ENCODE measurements around the gene CEP131.

Gene CEP131

GRCh38 chr17:81183316-81183715 is 39.4 kb downstream of the CEP131 start:
- H3K4me3 ChIP-seq (replicated peaks; ENCODE audit: low read depth, low read length): no peak overlapping the region
- DNase-seq (ENCODE audit: extremely low read depth, insufficient read length): no peak
- no peaks in the 10 kb centered on the region for H3K36me3 ChIP-seq (ENCODE audit: control insufficient read depth, insufficient read depth, low read length)
- TF ChIP-seq CTCF (IDR thresholded peaks at IDR 0.05; ENCODE audit: insufficient read depth, low read length, poor library complexity, severe bottlenecking): no peak
- H3K27me3 ChIP-seq (replicated peaks; ENCODE audit: control insufficient read depth, insufficient read depth, low read length): no peaks in the 10 kb centered on the region; the same call in 1 of the 2 replicates

- Histone ChIP-seq H3K27me3 (replicated peaks; ENCODE audit: control insufficient read depth, insufficient read depth, low read length) (no peaks in the 10 kb centered on the region; the same call in 1 of the 2 replicates), H3K4me3 (replicated peaks; ENCODE audit: low read depth, low read length) (no peak overlapping the region), H3K36me3 (ENCODE audit: control insufficient read depth, insufficient read depth, low read length) (no peaks in the 10 kb centered on the region)
- DNase-seq (ENCODE audit: extremely low read depth, insufficient read length): no peak
- no peak for TF ChIP-seq CTCF (IDR thresholded peaks at IDR 0.05; ENCODE audit: insufficient read depth, low read length, poor library complexity, severe bottlenecking)
These were observed 40.2 kb downstream of the CEP131 start for GRCh38 chr17:81182596-81182995.

- H3K4me3 ChIP-seq (replicated peaks; ENCODE audit: low read depth, low read length): no peak overlapping the region
- DNase-seq (ENCODE audit: extremely low read depth, insufficient read length): no peak
- no peaks in the 10 kb centered on the region; the same call in 1 of the 2 replicates for H3K27me3 ChIP-seq (replicated peaks; ENCODE audit: control insufficient read depth, insufficient read depth, low read length)
- no peak for TF ChIP-seq CTCF (IDR thresholded peaks at IDR 0.05; ENCODE audit: insufficient read depth, low read length, poor library complexity, severe bottlenecking)
- H3K36me3 ChIP-seq (ENCODE audit: control insufficient read depth, insufficient read depth, low read length): no peaks in the 10 kb centered on the region
These were observed 41.0 kb downstream of the CEP131 start for GRCh38 chr17:81181811-81182185.

GRCh38 chr17:81180836-81181810 is 41.6 kb downstream of the CEP131 start:
- no peaks in the 10 kb centered on the region; the same call in 1 of the 2 replicates for H3K27me3 ChIP-seq (replicated peaks; ENCODE audit: control insufficient read depth, insufficient read depth, low read length)
- no peaks in the 10 kb centered on the region for H3K36me3 ChIP-seq (ENCODE audit: control insufficient read depth, insufficient read depth, low read length)
- H3K4me3 ChIP-seq (replicated peaks; ENCODE audit: low read depth, low read length): no peak overlapping the region
- no peak for TF ChIP-seq CTCF (IDR thresholded peaks at IDR 0.05; ENCODE audit: insufficient read depth, low read length, poor library complexity, severe bottlenecking)
- no peak for DNase-seq (ENCODE audit: extremely low read depth, insufficient read length)

- Histone ChIP-seq H3K27me3 (replicated peaks; ENCODE audit: control insufficient read depth, insufficient read depth, low read length) (no peaks in the 10 kb centered on the region; the same call in 1 of the 2 replicates), H3K36me3 (ENCODE audit: control insufficient read depth, insufficient read depth, low read length) (no peaks in the 10 kb centered on the region), H3K4me3 (replicated peaks; ENCODE audit: low read depth, low read length) (no peak overlapping the region)
- TF ChIP-seq CTCF (IDR thresholded peaks at IDR 0.05; ENCODE audit: insufficient read depth, low read length, poor library complexity, severe bottlenecking): no peak
- no peak for DNase-seq (ENCODE audit: extremely low read depth, insufficient read length)
These were observed 42.9 kb downstream of the CEP131 start for GRCh38 chr17:81179861-81180260.

Measured in GM06990 (cell line).